MM.1S (cell line): Measurements from ENCODE around the gene FBLN1.

Source experiments
- CTCF ChIP-seq: fragments of 300-600 bp; sonication (generic); IDR thresholded peaks from 2 replicates; pipeline ENCODE4 v1.5.1; 2016; ENCODE audit warnings: antibody characterized with exemption, low read length, mixed read lengths
- EZH2 ChIP-seq: fragments of 300-600 bp; sonication (generic); optimal IDR thresholded peaks from 2 replicates; pipeline ENCODE3; 2017; ENCODE audit warnings: low read depth, mild to moderate bottlenecking, antibody characterized with exemption, low read length, mixed read lengths

- TF ChIP-seq CTCF (no peak), EZH2 (no peak)
These were observed 145.0 kb downstream of the FBLN1 start for GRCh38 chr22:45647532-45648225.
